HUES48 (cell line): ENCODE data around the gene C19orf81.

Experiments used
- H3K27ac ChIP-seq: one replicate; pipeline ENCODE4 v1.7.0; 2013; ENCODE audit warnings: low read depth, low read length, inconsistent platforms
- H3K27me3 ChIP-seq: 2 replicates; pipeline ENCODE4 v1.6.1; 2013; ENCODE audit warnings: mild to moderate bottlenecking, low read length; ENCODE audit not compliant: control insufficient read depth, insufficient read depth
- H3K36me3 ChIP-seq: 2 replicates; pipeline ENCODE4 v1.6.1; 2013; ENCODE audit warnings: low read length; ENCODE audit not compliant: control insufficient read depth, insufficient read depth
- H3K4me1 ChIP-seq: 2 replicates; pipeline ENCODE4 v1.6.1; 2013; ENCODE audit warnings: mild to moderate bottlenecking, low read length; ENCODE audit not compliant: control insufficient read depth, insufficient read depth
- H3K4me3 ChIP-seq: 2 replicates; pipeline ENCODE4 v1.5.1; 2013; ENCODE audit warnings: mild to moderate bottlenecking, low read depth, low read length
- H3K9ac ChIP-seq: 2 replicates; pipeline ENCODE4 v1.6.1; 2013; ENCODE audit warnings: mild to moderate bottlenecking, low read depth, low read length, moderate library complexity
- H3K9me3 ChIP-seq: 2 replicates; pipeline ENCODE4 v1.6.1; 2013; ENCODE audit warnings: low read length; ENCODE audit not compliant: control insufficient read depth, insufficient read depth

The C19orf81 gene

DNA sequence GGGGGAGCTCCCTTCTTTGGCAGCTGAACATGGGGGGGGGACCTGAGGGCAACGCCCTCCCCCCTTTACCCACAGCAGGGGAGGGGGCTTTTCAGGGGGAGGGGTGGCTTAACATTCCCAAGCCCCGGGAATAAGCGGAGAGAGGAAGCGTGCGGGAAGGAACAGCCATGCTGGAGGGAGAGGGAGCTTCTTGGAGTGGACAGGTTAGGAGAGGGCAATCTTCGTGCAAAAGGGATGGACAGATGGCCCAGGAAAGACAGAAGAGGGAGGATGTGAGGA, 10.8 kb downstream of the C19orf81 start:
- peaks cover 5% of the 10 kb centered on the region; the same call in 1 of the 2 replicates for H3K4me1 ChIP-seq
- no peaks in the 10 kb centered on the region for H3K27me3 ChIP-seq
- H3K4me3 ChIP-seq, result peak overlapping the region; percentile 55; the same call in 1 of the 2 replicates
- peak overlapping the region; percentile 42 for H3K27ac ChIP-seq
- no peak overlapping the region for H3K9ac ChIP-seq
- H3K36me3 ChIP-seq, result no peaks in the 10 kb centered on the region
- no peaks in the 10 kb centered on the region for H3K9me3 ChIP-seq

DNA sequence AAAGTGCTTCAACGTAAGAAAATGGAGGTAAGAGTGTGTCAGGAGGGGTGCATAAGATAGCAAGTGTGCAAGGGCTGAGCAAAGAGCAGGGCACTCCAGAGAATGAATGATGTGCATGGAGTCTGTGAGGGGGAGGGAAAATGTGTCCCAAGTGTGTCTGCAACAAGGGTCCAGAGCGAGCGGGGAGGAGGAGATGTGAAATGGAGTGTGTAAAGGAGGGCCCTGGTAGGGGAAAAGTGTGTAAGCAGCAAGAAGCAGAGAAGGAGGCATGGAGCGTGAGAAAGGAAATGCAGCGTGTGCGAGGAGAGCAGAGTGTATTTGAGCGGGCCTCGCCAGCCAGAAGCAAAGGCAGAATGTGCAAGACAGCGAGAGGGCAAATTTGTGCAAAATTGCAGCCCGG, 11.8 kb downstream of the C19orf81 start:
- no peaks in the 10 kb centered on the region for H3K36me3 ChIP-seq
- peaks cover 5% of the 10 kb centered on the region; the same call in 1 of the 2 replicates for H3K4me1 ChIP-seq
- H3K9ac ChIP-seq, result no peak overlapping the region
- no peak overlapping the region for H3K27ac ChIP-seq
- no peaks in the 10 kb centered on the region for H3K9me3 ChIP-seq
- H3K27me3 ChIP-seq, result peaks cover 2% of the 10 kb centered on the region; the same call in 1 of the 2 replicates
- H3K4me3 ChIP-seq, result no peak overlapping the region

DNA sequence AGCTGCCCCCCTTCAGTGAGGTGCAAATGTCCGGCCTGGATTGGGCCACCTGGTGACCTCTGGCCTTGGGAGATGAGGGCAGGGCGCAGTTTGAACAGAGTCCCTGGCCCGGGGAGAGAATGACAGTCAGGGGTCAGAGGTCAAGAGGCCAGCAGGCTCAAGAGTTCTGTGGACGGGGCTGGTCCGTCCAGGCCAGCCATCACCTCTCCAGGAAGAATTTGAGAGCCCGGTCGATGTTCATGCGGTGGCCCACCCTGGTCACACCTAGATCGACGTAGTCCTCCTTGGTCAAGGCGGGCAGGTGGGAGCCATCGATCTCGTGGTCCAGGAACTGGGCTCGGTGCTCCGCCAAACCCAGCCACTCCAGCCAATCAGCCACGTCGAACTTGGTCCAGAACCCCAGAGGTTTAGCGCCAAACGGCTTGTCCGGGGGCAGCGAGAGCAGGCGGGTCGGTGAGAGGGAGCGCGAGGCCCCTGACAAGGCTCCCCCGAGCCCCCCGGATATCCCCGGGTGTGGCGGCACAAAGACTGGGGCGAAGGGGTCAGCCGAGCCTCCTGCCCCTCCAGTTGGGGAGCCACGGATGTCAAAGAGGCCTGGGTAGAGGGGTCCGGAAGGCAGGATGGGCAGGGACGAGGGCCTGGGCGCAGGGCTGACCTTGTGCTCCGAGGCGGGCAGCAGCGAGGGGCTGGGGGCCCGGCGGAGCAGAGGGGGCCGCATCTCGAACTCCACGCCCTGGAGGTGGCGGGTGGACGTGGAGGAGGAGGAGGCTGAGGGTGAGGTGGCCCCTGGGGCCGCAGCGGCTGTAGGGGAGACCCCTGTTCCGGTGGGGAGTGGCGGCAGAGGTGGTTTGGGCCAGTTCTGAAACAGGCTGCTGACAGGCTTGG, 12.8 kb downstream of the C19orf81 start:
- Histone ChIP-seq H3K27ac (no peak overlapping the region), H3K9ac (no peak overlapping the region), H3K36me3 (no peaks in the 10 kb centered on the region), H3K27me3 (peaks cover 11% of the 10 kb centered on the region), H3K4me1 (peaks cover 5% of the 10 kb centered on the region; the same call in 1 of the 2 replicates), H3K9me3 (no peaks in the 10 kb centered on the region), H3K4me3 (no peak overlapping the region)

DNA sequence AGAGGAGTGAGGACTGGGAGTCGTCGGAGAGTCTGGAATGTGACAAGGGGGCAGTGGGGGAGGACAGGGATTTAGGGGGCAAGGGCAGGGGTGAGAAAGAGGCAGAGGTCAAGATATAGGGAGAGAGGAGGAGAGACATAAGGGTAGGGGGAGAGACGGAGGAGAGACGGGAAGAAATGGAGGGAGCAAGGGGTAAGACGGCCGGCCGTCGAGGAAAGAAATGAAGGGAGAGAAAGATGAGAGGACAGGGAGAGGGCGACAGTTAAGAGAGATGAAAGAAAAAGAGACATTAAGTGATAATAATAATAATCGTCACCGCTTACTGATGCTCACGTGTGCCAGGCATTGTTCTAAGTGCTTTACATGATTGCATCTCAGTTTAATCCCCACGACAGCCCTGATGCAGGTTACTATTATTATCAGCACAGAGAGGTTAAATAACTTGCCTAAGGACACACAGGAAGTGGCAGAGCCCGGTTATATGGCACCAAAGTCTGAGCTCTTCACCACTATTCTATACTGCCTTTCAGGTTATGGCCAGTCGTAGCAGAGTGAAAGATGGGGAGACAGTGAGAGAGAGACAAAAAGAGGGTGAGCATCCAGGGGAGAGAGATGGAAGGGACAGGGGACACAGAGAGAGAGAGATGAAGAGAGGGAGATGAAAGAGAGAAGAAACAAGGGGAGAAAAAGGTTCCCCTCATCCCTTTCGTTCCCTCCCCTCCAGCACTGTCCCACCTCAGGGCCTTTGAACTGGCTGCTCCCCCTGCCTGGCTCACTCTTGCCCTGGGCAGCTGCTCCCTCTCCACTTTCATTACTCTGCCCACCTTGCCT, 13.6 kb downstream of the C19orf81 start:
- H3K9me3 ChIP-seq, result no peaks in the 10 kb centered on the region
- H3K9ac ChIP-seq, result no peak overlapping the region
- no peaks in the 10 kb centered on the region for H3K4me1 ChIP-seq
- H3K36me3 ChIP-seq, result no peaks in the 10 kb centered on the region
- peaks cover 20% of the 10 kb centered on the region for H3K27me3 ChIP-seq
- no peak overlapping the region for H3K4me3 ChIP-seq
- H3K27ac ChIP-seq, result no peak overlapping the region

DNA sequence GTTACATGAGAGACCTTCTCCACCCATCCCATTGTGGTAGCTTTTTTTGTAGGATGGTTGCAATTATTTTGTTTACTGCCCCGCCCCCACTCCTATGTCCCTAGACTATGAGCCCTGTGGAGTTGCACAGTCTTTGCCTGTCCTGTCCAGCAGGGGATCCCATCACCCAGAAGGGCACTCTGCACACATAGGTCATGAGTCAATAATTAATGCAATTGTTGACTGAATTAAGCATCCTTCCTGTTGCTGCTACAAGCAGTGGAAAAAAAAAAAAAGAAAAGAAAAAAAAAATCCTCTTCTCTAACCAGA, 14.2 kb downstream of the C19orf81 start:
- H3K27me3 ChIP-seq, result peaks cover 26% of the 10 kb centered on the region
- H3K4me1 ChIP-seq, result no peaks in the 10 kb centered on the region
- H3K27ac ChIP-seq, result no peak overlapping the region
- no peak overlapping the region for H3K9ac ChIP-seq
- no peaks in the 10 kb centered on the region for H3K36me3 ChIP-seq
- H3K9me3 ChIP-seq, result no peaks in the 10 kb centered on the region
- no peak overlapping the region for H3K4me3 ChIP-seq

DNA sequence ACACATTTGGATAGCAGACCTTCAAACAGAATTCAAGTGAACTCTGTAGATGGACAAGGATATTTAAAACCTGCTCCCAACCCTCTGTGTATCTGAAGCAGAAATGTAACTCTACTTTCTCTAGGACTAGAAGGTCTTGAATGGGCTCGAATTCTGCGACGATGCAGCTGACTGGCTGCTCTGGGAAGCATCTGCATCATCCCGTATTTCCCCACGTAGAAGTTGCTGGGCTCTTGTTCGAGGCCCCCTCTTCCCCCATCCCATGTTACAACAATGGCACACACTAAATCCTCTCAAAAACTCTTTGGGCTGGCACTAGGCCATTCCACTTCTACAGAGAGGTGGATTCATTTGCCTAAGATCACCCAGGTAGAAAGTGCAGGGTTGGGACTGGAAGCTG, 15.0 kb downstream of the C19orf81 start:
- Histone ChIP-seq H3K27me3 (peaks cover 32% of the 10 kb centered on the region), H3K27ac (no peak overlapping the region), H3K9ac (no peak overlapping the region), H3K4me1 (no peaks in the 10 kb centered on the region), H3K36me3 (no peaks in the 10 kb centered on the region), H3K9me3 (no peaks in the 10 kb centered on the region), H3K4me3 (no peak overlapping the region)

DNA sequence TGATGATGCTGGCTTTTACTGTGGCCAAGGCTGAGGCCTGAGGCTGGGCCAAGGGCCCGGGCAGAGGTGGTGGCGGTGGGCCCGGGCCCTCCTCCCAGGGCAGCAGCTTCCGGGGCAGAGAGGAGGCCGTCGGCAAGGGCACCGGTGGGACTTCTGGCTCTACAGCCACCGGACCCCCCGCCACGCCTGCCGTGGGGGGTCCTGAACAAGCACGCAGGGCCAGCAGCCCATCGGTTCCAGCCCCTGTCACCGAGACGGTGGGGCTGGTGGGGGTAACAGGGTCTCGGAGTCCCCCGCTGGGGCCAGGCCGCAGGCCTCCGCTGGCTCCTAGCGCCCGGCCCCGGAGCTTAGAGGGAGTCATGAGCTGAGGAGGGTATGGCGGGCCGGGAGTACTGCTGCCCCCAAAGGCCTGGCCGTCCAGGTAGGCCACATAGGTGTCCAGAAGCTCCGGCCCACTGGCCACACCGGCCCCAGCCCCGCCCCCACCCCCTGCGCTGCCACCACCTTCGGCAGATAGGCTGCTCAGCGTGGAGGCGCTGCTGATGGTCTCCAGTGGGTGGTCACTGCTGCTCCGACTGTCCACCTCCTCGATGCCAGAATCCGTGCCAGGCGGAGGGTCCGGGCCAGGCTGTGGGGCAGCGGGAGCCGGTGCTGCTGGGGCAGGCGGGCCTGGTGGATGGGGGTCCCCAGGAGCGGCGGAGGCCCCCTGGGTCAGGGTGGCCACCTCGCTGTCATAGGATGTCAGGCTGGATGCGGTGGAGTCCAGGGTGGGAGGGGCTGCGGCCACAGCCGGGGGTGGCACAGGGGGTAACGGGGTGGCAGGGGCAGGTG, 17.3 kb downstream of the C19orf81 start:
- Histone ChIP-seq H3K9me3 (no peaks in the 10 kb centered on the region), H3K4me1 (no peaks in the 10 kb centered on the region), H3K9ac (no peak overlapping the region), H3K27ac (no peak overlapping the region), H3K36me3 (no peaks in the 10 kb centered on the region), H3K27me3 (peaks cover 46% of the 10 kb centered on the region), H3K4me3 (no peak overlapping the region)

DNA sequence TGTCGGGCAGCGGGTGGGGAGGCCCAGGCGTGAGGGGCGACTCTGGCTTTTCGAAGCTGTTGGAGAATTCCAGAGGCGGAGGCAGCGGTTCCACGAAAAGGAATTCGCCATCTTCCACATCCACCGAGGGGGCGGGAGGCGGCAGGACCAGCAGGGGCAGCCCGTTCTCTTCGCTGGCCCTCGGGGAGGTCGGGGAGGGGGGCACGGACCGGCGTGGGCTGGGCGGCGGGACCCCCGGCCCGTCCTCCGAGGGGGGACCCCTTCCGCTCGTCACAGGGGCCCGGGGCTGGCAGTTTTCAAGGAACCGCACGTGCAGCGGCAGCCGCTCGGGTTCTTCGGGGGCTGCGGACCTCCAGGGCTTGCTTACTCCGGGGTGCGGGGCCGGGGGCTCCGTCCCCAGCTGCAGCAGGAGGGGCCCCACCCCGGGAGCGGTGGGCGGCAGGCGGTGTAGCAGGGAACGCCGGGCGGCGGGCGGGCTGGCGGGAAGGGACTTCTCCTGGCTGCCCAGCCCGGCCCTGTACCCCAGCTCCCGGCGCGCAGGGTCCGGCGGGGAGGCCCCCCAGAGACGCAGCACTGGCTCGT, 18.0 kb downstream of the C19orf81 start:
- Histone ChIP-seq H3K9ac (no peak overlapping the region), H3K36me3 (no peaks in the 10 kb centered on the region), H3K4me3 (no peak overlapping the region), H3K9me3 (no peaks in the 10 kb centered on the region), H3K4me1 (no peaks in the 10 kb centered on the region), H3K27ac (no peak overlapping the region), H3K27me3 (peaks cover 51% of the 10 kb centered on the region)

DNA sequence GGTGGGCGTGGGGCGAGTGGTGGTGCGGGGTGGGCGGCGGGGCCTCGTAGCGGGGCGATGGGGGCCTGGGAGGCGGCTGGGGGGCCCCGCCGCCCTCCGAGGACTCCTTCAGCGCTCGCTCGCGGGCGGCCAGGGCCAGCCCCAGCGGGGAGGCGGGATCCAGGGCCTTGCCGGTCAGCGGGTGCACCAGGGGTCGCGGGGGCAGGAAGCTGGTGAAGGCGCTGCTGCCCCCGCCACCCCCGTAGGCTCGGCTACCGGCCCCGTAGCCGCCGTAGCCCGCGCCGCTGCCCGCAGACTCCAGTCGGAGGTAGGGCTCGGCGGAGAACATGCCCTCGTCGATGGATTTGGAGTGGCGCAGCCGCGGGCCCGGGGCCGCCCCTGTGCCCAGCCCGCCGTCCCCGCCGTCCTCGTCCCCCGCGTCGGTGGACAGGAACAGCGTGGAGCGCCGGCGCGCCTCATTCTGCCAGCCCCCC, 18.6 kb downstream of the C19orf81 start:
- Histone ChIP-seq H3K27me3 (peaks cover 55% of the 10 kb centered on the region), H3K4me3 (no peak overlapping the region; the same call in 1 of the 2 replicates)

DNA sequence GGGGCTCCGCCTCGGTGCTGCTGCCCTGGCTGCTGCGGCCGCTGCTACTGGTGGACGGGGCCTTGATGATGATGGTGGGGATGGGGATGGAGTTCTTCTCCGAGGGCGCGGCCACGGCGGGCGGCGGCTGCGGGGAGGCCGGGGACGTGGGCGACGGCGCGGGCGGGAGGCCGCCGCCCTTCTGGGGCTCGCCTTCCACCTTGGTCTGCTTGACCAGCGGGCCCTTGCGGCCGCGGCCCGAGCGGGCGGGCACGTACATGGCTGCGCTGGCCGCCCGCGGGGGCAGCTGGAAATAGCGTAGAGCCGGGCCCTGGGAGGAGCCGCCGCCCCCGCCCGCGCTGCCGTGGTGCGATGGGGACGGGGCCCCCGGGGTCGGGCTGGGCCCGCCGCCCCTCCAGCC, 19.2 kb downstream of the C19orf81 start:
- Histone ChIP-seq H3K27me3 (peaks cover 61% of the 10 kb centered on the region), H3K36me3 (no peaks in the 10 kb centered on the region), H3K4me3 (peak overlapping the region; percentile 32; the same call in 1 of the 2 replicates), H3K27ac (no peak overlapping the region), H3K9ac (no peak overlapping the region), H3K9me3 (no peaks in the 10 kb centered on the region), H3K4me1 (0 out of 2 replicates have a peak, but pooled peaks cover 3% of the 10 kb centered on the region)

More for the DNA sequence above, 18.6 kb downstream of the C19orf81 start:
- Histone ChIP-seq H3K36me3 (no peaks in the 10 kb centered on the region), H3K9me3 (no peaks in the 10 kb centered on the region), H3K4me1 (no peaks in the 10 kb centered on the region), H3K9ac (no peak overlapping the region), H3K27ac (no peak overlapping the region)
